SK-N-SH (cell line): ENCODE measurements around the gene STK32C.

Source experiments
- EZH2phosphoT487 ChIP-seq: fragments of 200-600 bp; sonication (generic); IDR thresholded peaks from 2 replicates; pipeline ENCODE4 v1.6.1; 2017; ENCODE audit warnings: low read depth, mixed run types, mild to moderate bottlenecking, antibody characterized with exemption, moderate library complexity, borderline replicate concordance
- GATA2 ChIP-seq: sonication (generic); formaldehyde crosslinking; IDR thresholded peaks from 2 replicates; pipeline ENCODE4 v1.5.0; 2020; ENCODE audit warnings: mild to moderate bottlenecking, missing genetic modification reagents
- MXI1 ChIP-seq: IDR thresholded peaks from 2 replicates; pipeline ENCODE4 v1.6.1; 2012; ENCODE audit warnings: mild to moderate bottlenecking, low read depth, low read length, improper control_type of control experiment
- TF ChIP-seq, protein P1 (sequence below): fragments of 200-600 bp; sonication (generic); IDR thresholded peaks from 2 replicates; pipeline ENCODE4 v1.6.1; 2017; ENCODE audit warnings: antibody characterized with exemption, mild to moderate bottlenecking, moderate library complexity
- TF ChIP-seq, protein P2 (sequence below): IDR thresholded peaks from 2 replicates; pipeline ENCODE4 v1.4.0; 2012; ENCODE audit warnings: low read depth

DNA sequence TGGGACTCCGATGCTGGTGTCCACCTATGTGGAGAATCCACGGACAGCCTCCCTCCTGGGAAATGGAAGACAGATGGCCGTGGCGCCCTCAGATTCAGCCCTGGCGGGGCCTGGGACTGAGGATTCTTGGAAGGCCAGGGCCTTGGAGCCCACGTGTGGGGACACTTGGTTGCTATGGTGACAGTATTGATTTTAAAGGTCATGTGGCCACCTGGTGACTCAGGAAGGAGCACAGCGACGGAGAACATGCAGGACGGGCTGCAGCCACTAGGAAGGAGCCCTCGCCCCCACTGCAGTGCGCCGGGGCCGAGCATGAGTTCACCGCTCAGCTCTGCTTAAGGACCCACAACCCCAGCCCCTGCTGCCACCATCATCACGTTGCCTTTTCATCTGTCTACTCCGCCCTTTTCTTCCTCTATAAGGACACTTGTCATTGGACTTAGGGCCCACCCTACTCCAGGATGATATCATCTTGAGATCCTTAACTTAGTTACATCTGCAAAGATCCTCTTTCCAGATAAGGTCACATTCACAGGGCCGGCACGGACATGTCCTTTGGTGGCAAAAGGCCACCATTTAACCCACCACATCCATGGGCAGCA is 3.7 kb upstream of the STK32C start:
- TF ChIP-seq MXI1, result no peak
- TF ChIP-seq, protein P1, sequence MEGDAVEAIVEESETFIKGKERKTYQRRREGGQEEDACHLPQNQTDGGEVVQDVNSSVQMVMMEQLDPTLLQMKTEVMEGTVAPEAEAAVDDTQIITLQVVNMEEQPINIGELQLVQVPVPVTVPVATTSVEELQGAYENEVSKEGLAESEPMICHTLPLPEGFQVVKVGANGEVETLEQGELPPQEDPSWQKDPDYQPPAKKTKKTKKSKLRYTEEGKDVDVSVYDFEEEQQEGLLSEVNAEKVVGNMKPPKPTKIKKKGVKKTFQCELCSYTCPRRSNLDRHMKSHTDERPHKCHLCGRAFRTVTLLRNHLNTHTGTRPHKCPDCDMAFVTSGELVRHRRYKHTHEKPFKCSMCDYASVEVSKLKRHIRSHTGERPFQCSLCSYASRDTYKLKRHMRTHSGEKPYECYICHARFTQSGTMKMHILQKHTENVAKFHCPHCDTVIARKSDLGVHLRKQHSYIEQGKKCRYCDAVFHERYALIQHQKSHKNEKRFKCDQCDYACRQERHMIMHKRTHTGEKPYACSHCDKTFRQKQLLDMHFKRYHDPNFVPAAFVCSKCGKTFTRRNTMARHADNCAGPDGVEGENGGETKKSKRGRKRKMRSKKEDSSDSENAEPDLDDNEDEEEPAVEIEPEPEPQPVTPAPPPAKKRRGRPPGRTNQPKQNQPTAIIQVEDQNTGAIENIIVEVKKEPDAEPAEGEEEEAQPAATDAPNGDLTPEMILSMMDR, result no peak
- no peak for TF ChIP-seq GATA2 (CRISPR knock-in tag)
- TF ChIP-seq EZH2phosphoT487, result no peak
- TF ChIP-seq, protein P2, sequence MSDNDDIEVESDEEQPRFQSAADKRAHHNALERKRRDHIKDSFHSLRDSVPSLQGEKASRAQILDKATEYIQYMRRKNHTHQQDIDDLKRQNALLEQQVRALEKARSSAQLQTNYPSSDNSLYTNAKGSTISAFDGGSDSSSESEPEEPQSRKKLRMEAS, result no peak
